Heart left ventricle (tissue), 13 donors: ENCODE results near the gene MPHOSPH10.
"Not testable (repeated sequence)": the region's sequence is repeated elsewhere in the genome, so short reads cannot be mapped to it uniquely, and the experiment has no call there.

Experiments
- CTCF ChIP-seq, 12 donors: fragments of 200-600 bp; sonication (generic) in 4 of 12; IDR thresholded peaks; one replicate each; pipeline versions ENCODE4 v1.5.0 to v1.8.0; 2018 to 2022; ENCODE audit warnings: antibody characterized with exemption in 12 of 12, mild to moderate bottlenecking in 5 of 12
- POLR2A ChIP-seq, 2 donors: fragments of 450-650 bp; IDR thresholded peaks; one replicate each; pipeline ENCODE4 v1.6.1; 2017; ENCODE audit warnings: antibody characterized with exemption in 2 of 2, mild to moderate bottlenecking in 2 of 2, moderate library complexity in 2 of 2
- donor health status: ischemic (EF 13 %, LVEDD 7.1; RV severe dilation, severe dysfunction).
- donor health status: DM: no; HTN: yes; CAD: no.
- donor health status: DM: no; HTN: no; CAD: no.
- donor health status: ischemic (EF 25% LVEDD 6.9; RV normal size, moderate dysfunction).
- donor health status: ischemic (EF 25% LVEDD 5.7; RV mildly dilated, moderate dysfunction).
- donor health status: ischemic (EF 35%, LVEDD 5.7; RV mildly dilated, moderate dysfunction).
- donor health status: nonischemic (EF 11% LVEDD 7.7; RV severe dilation, severe dysfunction).
- donor health status: DM: yes; HTN: yes; CAD: no.
- donor health status: PGD.
- donor health status: ischemic (EF 29% LVEDD 5.4; RV normal size, mild dysfunction).
- donor health status: nonischemic (EF 23%, LVEDD 6.1; RV moderate dilation, normal function).

- TF ChIP-seq CTCF, POLR2A (IDR thresholded peaks at IDR 0.05): not testable (repeated sequence)
Observed at GRCh38 chr2:71083752-71084312, 46.6 kb upstream of the MPHOSPH10 start.
